Measurements from ENCODE around the gene RING1. TPM values are rescaled to one million over a fixed set of nuclear protein-coding genes. Genes with fewer than 3 reads are reported as not detected.

The RING1 gene
- total RNA-seq = 10 to 100 TPM; 38.1 to 44.0 TPM

DNA sequence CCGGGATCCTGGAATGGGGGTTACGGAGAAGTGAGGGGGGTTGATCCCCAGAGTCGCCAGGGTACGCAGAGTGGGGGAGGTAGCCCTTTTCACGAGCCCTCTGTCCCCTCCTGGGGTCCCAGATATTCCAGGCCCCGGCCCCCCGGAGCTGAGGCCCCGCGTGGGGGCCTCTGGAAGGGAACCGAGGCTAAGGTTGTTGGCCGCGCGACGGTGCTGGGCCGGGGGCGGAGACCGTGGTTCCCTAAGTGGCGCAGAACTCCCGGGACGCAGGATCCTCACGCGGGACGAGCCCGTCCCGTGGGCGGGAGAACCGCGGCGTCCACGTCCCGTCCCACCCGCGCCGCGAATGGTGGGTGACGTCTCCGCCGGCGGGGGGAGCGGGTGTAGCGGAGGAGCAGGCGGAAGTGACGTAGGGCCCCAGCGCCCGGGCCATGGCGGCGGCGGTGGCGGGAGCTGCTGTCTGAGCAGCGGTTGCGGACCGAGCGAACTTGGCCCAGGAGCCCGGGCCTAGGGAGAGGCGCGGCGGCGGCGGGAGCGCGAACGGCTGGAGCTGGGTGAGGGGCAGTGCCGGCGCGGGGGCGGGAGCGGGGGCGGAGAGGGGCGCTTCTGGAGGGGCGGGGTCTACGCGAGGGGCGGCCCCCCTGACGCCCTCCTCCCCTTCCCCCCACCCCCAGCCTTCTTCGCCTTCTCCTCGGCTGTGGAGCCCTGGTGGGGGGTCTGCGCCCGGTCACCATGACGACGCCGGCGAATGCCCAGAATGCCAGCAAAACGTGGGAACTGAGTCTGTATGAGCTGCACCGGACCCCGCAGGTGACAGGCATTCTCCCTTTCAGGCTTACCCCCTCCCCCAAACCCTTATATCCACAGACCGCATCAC lies at the start of gene RING1:
RING1 (plus strand) TSS at position 410 of the 877 bp plus-strand sequence; CDS start at position 733, 323 bp downstream.
- CTCF ChIA-PET = interaction anchor here (1.1 to 2.7 kb wide), 6 partner anchors 9 to 84 kb away, joined by 3 to 20 read pairs (median 4); partner anchors contain the start of gene WDR46
- H3K27me3 Mint-ChIP-seq = peaks cover 10% of the 10 kb centered on the region
- peaks cover 33% of the 10 kb centered on the region for H3K36me3 Mint-ChIP-seq (ENCODE audit: low read depth)
- POLR2A ChIA-PET = interaction anchor here (1.0 kb wide), 3 partner anchors 40 to 236 kb away, joined by 3 read pairs; no protein-coding TSS in a partner anchor
- H3K4me1 Mint-ChIP-seq = peaks cover 55% of the 10 kb centered on the region
- no peaks in the 10 kb centered on the region for H3K9me3 Mint-ChIP-seq
- H3K27ac Mint-ChIP-seq = peak within 1 kb of the TSS; percentile 90
- peak within 1 kb of the TSS; percentile 79 for H3K4me3 Mint-ChIP-seq
- peak; percentile 87 for DNase-seq

- H3K9me3 Mint-ChIP-seq = no peaks in the 10 kb centered on the region
- no peak overlapping the region for H3K4me3 Mint-ChIP-seq
- H3K36me3 Mint-ChIP-seq (ENCODE audit: low read depth) = no peaks in the 10 kb centered on the region
- H3K4me1 Mint-ChIP-seq = peaks cover 19% of the 10 kb centered on the region
- no peak for DNase-seq
- CTCF ChIA-PET = interaction anchor here (1.0 to 3.7 kb wide), 2 partner anchors 30 to 89 kb away, joined by 4 to 11 read pairs; no protein-coding TSS in a partner anchor
- peaks cover 5% of the 10 kb centered on the region for H3K27me3 Mint-ChIP-seq
- H3K27ac Mint-ChIP-seq = no peak overlapping the region
- POLR2A ChIA-PET = no interaction called here
These were observed 48.2 kb upstream of the RING1 start for GRCh38 chr6:33160096-33160495.

DNA sequence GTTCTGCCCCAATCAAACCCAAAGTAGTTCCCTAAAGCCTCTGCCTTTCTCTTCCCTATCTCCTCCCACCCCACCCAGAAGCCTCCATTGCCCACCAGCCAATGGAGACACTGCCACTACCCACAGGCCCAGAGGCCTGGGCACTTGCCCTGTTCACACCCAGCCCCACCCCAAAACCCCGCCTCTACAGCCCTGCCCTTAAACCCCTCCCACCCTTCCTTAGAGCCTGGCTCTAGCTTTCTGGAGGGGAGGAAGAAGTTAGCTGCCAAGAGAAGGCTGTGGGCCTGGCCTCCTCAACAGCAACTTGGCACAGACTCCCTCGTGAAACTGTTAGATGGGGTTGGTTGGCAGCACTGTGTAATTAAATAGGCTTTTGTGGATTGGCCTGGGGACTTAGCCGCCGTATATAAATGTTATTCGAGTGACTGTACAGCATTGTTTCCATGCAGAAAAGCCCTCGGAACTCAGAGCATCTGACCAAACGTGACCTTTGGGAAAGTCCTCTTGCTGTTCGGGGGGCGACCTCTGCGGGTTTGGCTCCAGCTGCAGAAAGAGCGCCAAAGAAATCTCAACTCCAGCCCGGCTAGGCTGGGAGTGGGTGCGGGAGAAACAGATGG lies 47.5 kb upstream of the RING1 start:
- no peaks in the 10 kb centered on the region for H3K9me3 Mint-ChIP-seq
- H3K27ac Mint-ChIP-seq = no peak overlapping the region
- ChIA-PET POLR2A (no interaction called here), CTCF (interaction anchor here (0.6 to 2.6 kb wide), 7 partner anchors 11 to 163 kb away, joined by 3 to 14 read pairs (median 3); no protein-coding TSS in a partner anchor)
- H3K4me1 Mint-ChIP-seq = peaks cover 19% of the 10 kb centered on the region
- peak overlapping the region; percentile 77 for H3K4me3 Mint-ChIP-seq
- DNase-seq = no peak
- no peaks in the 10 kb centered on the region for H3K36me3 Mint-ChIP-seq (ENCODE audit: low read depth)
- peaks cover 3% of the 10 kb centered on the region for H3K27me3 Mint-ChIP-seq

GRCh38 chr6:33161354-33162331 lies 46.7 kb upstream of the RING1 start:
- H3K9me3 Mint-ChIP-seq = no peaks in the 10 kb centered on the region
- peaks cover 3% of the 10 kb centered on the region for H3K27me3 Mint-ChIP-seq
- ChIA-PET CTCF (interaction anchor here (0.6 to 2.6 kb wide), 9 partner anchors 11 to 162 kb away, joined by 3 to 14 read pairs (median 3); partner anchors contain the start of gene HSD17B8), POLR2A (no interaction called here)
- H3K4me3 Mint-ChIP-seq = peak overlapping the region; percentile 77
- H3K36me3 Mint-ChIP-seq (ENCODE audit: low read depth) = no peaks in the 10 kb centered on the region
- peak overlapping the region; percentile 87 for H3K27ac Mint-ChIP-seq
- H3K4me1 Mint-ChIP-seq = peaks cover 19% of the 10 kb centered on the region
- peak; percentile 82 for DNase-seq

DNA sequence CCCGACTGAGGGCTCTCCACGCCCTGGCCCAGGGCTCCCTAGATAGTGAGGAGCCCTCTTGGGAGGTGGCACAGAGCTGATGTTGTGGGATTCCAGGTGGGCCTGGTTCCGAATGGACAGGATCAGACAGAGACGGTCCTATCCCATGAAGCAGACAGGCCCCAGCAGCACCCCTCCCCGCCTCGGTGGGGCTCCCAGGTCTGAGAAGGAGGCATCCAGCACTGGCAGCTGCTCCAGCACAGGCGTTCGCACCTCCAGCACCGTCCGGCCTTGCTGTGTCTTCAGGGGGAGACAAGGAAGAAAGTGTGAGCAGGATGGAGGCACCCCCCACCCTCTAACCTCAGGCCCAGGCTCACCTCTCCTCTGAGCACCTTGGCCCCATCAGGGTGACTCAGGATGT lies 44.8 kb upstream of the RING1 start:
- no peaks in the 10 kb centered on the region for H3K36me3 Mint-ChIP-seq (ENCODE audit: low read depth)
- no peak for DNase-seq
- no peak overlapping the region for H3K4me3 Mint-ChIP-seq
- H3K4me1 Mint-ChIP-seq = peaks cover 19% of the 10 kb centered on the region
- ChIA-PET CTCF (interaction anchor here (1.1 to 2.6 kb wide), 4 partner anchors 10 to 34 kb away, joined by 3 to 10 read pairs (median 5); no protein-coding TSS in a partner anchor), POLR2A (no interaction called here)
- no peak overlapping the region for H3K27ac Mint-ChIP-seq
- H3K27me3 Mint-ChIP-seq = peaks cover 2% of the 10 kb centered on the region
- no peaks in the 10 kb centered on the region for H3K9me3 Mint-ChIP-seq

DNA sequence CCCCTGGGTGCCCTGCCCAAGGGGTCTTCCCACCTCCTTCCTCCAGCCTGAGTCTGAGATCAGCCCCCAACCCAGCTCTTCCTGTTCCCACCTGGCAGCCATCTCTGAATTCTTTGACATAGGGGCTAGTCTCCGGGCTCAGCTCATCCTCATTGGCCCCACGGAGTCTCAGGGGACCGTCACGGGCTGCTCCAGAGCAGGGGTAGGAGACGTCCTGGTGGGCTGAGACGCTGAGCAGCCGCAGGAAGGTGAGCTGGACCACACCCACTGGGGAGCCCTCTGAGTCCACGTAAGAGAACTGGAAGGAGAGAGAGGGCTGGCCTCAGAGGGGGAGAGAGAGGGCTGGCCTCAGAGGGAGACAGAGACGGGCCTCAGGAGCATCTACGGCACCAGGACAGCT lies 44.1 kb upstream of the RING1 start:
- POLR2A ChIA-PET = no interaction called here
- Mint-ChIP-seq H3K27me3 (no peaks in the 10 kb centered on the region), H3K36me3 (ENCODE audit: low read depth) (no peaks in the 10 kb centered on the region)

GRCh38 chr6:33164665-33165373 lies 43.5 kb upstream of the RING1 start:
- DNase-seq = no peak
- ChIA-PET POLR2A (no interaction called here), CTCF (interaction anchor here (0.7 to 1.5 kb wide), 3 partner anchors 11 to 33 kb away, joined by 3 to 8 read pairs (median 6); no protein-coding TSS in a partner anchor)
- Mint-ChIP-seq H3K4me3 (no peak overlapping the region), H3K4me1 (peaks cover 19% of the 10 kb centered on the region), H3K27ac (no peak overlapping the region), H3K9me3 (no peaks in the 10 kb centered on the region), H3K27me3 (no peaks in the 10 kb centered on the region), H3K36me3 (ENCODE audit: low read depth) (no peaks in the 10 kb centered on the region)

More for the DNA sequence above, 44.1 kb upstream of the RING1 start:
- Mint-ChIP-seq H3K27ac (no peak overlapping the region), H3K4me1 (peaks cover 19% of the 10 kb centered on the region), H3K9me3 (no peaks in the 10 kb centered on the region), H3K4me3 (no peak overlapping the region)
- CTCF ChIA-PET = interaction anchor here (1.1 to 1.5 kb wide), 4 partner anchors 10 to 34 kb away, joined by 3 to 8 read pairs (median 5); no protein-coding TSS in a partner anchor
- DNase-seq = no peak

DNA sequence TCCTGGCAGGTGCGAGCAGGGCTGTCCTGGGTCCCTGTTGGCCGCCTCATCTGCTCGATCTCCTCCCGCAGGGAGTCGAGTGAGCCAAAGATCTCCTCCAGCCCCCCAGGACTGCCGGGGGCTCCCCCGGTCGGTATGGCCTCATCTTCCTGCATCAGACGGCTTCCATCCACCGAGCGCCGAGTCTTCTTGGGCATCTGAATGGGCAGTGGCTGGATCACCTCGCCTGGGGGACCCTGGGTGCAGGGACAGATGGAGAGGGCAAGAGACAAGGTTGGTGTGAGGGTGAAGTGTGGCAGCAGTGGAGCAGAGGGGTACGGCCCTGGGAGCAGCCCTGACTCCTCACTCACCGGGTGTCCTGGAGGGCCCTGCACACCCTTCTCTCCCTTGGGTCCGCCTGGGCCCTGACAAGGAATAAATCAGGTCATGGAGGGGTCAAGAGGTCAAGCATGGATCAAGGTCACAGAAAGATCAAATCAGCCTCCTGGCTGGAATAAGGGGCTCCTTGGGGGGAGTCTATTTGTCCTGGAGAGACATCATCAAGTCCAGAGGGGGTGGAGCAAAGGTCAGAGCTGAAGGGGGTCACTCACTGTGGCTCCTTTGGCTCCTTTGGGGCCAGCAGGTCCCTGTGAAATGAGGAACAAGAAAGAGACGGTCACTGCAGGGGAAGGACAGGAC lies 42.6 kb upstream of the RING1 start:
- Mint-ChIP-seq H3K9me3 (no peaks in the 10 kb centered on the region), H3K4me1 (peaks cover 15% of the 10 kb centered on the region), H3K36me3 (ENCODE audit: low read depth) (no peaks in the 10 kb centered on the region), H3K27ac (no peak overlapping the region), H3K27me3 (no peaks in the 10 kb centered on the region), H3K4me3 (no peak overlapping the region)
- DNase-seq = no peak
- CTCF ChIA-PET = interaction anchor here (0.7 kb wide), 1 partner anchor 18 kb away, joined by 3 read pairs; no protein-coding TSS in a partner anchor
- POLR2A ChIA-PET = no interaction called here

DNA sequence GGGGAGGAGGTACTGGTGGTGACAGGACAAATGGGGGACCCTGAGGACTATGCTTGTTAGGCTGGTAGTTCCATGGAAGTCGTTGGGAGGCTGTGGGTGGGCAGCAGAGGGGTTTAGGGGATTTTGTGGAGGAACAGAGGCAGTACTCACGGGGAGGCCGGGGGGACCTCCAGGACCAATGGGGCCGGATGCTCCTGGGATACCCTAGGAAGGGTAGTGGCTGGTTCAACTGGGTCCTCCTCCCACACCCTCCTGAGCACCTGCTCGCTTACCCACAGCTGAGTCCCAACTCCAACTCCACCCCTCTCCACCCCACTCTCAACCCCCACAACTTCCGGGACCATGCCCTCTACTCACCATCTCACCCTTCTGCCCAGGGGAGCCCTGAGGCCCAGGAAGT lies 41.9 kb upstream of the RING1 start:
- Mint-ChIP-seq H3K27me3 (no peaks in the 10 kb centered on the region), H3K9me3 (no peaks in the 10 kb centered on the region), H3K27ac (no peak overlapping the region), H3K4me3 (no peak overlapping the region), H3K4me1 (peaks cover 9% of the 10 kb centered on the region), H3K36me3 (ENCODE audit: low read depth) (no peaks in the 10 kb centered on the region)
- POLR2A ChIA-PET = no interaction called here
- CTCF ChIA-PET = no interaction called here
- DNase-seq = no peak

GRCh38 chr6:33166811-33167210 lies 41.5 kb upstream of the RING1 start:
- H3K36me3 Mint-ChIP-seq (ENCODE audit: low read depth) = no peaks in the 10 kb centered on the region
- H3K27me3 Mint-ChIP-seq = no peaks in the 10 kb centered on the region
- ChIA-PET CTCF (no interaction called here), POLR2A (no interaction called here)
- no peak for DNase-seq
- H3K27ac Mint-ChIP-seq = no peak overlapping the region
- peaks cover 4% of the 10 kb centered on the region for H3K4me1 Mint-ChIP-seq
- no peak overlapping the region for H3K4me3 Mint-ChIP-seq
- no peaks in the 10 kb centered on the region for H3K9me3 Mint-ChIP-seq
